ENCODE data around the gene SLC12A3.
"Not testable (repeated sequence)": the region's sequence is repeated elsewhere in the genome, so short reads cannot be mapped to it uniquely, and the experiment has no call there.

Gene SLC12A3

DNA sequence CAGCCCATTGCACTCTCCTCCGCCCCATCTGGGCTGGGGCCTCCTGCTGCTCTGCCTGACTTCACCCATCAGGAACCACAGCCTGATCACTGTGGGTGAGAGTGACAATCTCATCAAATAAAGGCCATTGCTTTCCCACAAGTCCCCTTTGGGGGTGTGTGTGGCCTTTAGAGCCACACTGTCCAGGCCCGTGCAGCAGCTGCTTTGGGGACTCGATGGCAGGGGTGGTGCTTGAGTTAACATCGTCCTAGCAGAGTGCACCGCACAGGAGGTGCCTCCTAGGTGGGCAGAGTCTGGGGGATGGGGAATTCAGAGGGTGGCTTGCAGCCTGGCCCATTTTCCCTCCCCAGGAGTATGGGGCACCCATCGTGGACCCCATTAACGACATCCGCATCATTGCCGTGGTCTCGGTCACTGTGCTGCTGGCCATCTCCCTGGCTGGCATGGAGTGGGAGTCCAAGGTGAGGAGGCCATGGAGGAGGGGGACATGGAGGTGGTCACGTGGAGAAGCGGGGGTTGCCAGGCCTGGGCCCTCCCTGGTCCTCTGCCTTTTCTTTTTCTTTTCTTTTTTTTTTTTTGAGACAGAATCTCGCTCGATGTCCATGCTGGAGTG, 5.4 kb downstream of the SLC12A3 start:
- no peak for DNase-seq

GRCh38 chr16:56871172-56871593, 6.2 kb downstream of the SLC12A3 start:
- DNase-seq, result no peak

DNA sequence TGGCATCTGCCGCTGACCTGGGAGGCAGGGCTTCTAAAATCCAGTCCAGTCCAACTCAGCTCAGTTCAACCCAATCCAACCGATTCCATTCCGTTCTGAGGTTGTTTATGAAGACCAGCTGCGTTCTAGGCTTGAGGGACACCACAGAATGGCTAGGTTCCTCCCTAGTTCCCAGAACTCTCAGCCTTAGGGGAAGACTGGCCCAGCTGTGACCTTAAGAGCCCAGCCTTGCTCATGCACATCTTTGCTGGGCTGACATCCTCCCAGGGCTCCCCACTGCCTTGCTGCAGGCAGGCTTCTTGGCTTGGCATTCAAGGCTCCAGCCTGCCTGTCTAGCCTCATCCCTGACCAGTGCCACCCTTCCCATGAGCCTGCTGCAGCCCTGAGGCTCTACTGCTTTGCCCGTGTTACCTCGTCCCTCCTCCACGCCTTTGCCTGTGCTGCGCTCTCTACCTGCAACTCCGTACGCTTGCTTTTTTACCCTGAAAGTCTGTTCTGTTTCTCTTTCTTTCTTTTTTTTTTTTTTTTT, 7.9 kb downstream of the SLC12A3 start:
- DNase-seq, result no peak

DNA sequence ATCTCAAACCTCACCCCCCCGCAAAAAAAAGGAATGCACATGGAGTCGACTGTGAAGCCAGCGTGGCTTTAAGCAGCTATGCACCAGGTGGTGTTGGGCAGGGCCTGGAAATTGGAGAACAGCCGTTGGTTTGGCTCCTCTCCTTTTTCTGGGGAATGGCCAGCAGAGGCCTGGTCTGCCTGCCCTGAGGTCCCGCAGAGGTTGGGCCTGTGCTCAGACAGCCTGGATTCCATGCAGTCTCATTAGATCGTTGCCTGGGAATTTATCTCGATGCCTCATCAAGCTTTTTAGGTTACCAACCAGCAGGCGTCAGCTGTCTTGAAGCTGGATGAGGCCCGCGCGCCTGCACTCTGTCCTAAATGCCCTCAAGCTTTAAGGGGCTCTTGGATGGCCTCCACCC, 9.8 kb downstream of the SLC12A3 start:
- no peak for DNase-seq

- no peak for DNase-seq
Observed at GRCh38 chr16:56876048-56876447, 11.0 kb downstream of the SLC12A3 start.

DNA sequence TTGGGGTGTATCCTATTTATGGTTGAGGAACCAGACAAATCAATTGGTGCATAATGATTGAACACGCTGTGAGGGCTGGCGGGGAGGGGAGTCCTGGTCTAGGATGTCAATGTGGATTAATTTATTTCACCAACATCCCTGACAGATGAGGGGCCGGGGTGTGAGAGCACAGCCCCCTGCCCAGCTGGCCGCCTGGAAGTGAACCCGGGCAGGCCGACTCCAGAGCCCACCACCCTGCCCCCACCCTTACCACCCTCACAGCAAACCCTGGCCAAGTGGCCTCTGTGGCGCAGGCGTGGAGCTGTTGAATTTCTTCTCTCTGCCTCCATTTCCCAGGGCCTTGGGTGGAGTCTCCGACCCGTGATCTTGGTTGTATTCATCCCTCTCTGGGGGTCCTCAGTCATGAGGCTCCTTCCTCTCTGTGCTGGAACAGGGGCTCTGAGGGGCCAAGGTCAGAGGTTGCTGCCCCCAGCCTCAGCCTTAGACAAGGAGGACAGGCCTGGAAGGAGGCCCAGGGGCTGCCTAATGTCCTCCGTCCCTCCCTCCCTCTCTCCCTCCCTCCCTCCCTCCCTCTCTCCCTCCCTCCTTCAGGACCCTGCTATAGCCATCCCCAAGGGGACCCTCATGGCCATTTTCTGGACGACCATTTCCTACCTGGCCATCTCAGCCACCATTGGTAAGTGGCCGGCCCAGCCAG, 12.6 kb downstream of the SLC12A3 start:
- no peak for DNase-seq

- no peak for DNase-seq
Observed at GRCh38 chr16:56878282-56878854, 13.4 kb downstream of the SLC12A3 start.

DNA sequence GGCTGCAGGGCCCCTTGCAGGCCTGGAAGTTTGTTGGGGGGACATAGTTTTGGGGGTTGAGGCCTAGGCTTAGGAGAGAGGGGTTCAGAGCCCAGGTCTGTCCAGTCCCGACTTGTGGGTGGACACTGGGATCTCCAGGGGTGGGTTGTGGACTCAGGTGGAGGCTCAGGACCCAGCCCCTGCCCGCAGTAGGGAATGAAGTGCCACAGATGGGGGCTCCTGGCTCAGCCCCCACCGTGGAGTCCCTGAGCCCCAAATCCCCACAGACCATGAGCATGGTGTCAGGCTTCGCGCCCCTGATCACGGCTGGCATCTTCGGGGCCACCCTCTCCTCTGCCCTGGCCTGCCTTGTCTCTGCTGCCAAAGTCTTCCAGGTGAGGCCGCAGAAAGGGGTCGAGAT, 14.3 kb downstream of the SLC12A3 start:
- DNase-seq, result no peak

DNA sequence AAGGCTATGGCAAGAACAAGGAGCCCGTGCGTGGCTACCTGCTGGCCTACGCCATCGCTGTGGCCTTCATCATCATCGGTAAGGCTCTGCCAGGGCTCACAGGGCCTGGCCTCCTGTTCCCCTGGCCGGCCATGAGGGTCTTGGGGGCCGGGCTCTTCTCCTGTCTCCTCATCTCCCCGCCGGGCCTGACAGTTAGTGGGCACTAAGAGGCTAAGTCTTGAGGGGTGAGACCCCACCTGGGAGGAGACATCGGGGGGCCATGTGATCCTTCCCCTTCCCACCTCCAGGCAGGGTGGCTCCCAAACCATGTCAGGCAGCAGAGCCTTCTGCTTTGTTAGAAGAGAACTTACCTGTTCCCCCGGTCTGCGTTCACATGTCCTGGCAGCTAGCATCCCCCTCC, 15.2 kb downstream of the SLC12A3 start:
- DNase-seq, result no peak

- no peak for DNase-seq
Observed at GRCh38 chr16:56880685-56881084, 15.7 kb downstream of the SLC12A3 start.

- DNase-seq, result no peak
Observed at GRCh38 chr16:56882077-56882800, 17.2 kb downstream of the SLC12A3 start.

DNA sequence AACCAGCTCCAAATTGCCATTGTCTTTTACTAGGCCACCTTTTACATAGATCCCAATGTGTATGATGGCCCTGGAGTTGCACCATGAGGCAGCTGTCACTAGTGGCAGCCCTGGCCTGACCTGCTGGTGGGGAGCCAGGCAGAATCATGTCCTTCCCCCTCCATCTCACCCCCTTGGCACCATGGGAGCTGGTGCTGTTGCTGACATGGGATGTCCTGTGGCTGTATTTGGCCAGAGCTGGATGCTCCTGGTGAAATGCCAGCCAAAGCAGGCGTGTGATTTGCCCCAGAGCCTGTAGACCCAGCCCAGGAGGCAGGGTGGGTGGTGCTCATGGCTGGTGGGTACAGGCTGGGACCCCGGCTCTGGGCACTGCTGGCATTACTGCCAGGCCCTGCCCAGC, 18.6 kb downstream of the SLC12A3 start:
- DNase-seq, result no peak

DNA sequence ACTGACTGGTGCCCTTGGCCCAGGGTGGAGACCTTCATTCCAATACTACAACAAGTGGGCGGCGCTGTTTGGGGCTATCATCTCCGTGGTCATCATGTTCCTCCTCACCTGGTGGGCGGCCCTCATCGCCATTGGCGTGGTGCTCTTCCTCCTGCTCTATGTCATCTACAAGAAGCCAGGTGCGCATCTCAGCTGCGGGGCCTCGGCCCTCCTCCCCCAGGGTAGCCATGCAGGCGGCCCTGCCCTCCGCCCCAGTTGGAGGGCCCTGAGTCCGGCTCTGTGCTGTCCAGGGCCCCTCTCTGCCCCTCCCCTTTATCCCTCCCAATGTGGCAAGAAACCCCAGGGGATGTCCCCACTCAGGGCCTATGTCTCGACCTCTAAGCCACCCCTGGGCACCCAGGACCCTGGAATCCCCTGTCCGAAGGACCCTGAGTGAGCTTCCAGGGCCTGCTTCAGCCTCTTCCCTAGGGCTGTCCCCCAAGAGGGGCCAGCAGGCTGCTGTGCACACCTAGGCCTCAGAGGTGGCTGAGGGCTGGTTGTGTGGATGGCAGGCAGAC, 19.1 kb downstream of the SLC12A3 start:
- no peak for DNase-seq

DNA sequence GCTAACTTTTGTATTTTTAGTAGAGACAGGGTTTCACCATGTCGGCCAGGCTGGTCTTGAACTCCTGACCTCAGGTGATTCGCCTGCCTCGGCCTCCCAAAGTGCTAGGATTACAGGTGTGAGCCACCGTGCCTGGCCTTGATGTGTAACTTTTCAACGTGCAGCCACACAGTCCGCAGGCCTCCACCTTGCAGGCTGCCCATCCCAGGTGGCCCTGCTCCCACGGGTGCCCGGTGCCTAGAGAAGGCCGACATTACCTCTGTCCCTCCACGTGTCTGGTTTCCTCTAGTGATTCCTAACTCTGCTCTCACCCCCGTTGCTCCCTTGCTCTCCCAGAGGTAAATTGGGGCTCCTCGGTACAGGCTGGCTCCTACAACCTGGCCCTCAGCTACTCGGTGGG, 19.9 kb downstream of the SLC12A3 start:
- not testable (repeated sequence) for DNase-seq

DNA sequence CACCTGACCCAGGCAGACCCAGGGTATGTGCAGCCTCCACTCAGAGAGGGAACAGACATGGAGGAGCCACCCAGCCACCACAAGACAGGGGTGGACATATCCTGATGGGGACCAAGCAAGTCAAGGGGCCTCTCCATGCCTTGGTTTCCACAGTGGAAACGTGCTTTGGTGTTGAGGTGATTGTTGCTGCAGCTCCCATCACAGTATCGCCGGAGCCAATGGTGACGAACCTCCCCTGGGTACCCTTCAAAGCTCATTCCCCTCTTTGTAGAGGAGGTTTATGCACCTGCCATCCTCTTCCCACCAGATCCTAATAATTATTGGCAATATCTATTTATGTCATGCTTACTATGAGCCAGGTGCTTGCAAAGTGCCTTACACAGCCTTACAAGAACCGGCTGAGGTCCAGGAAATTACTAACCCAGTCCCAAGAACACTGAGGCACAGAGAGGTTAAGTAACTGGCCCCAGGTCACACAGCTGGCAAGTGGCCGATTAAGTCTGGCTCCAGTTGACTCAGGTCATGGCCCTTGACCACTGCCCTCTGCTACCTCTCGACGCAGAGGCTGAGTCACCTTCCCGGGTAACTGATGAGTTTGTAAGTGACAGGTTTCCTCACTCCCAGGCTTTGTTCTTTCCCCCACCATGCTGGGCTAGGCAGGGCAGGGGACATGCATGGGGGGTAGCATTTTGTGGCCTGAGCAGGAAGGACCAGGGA, 20.6 kb downstream of the SLC12A3 start:
- no peak for DNase-seq

DNA sequence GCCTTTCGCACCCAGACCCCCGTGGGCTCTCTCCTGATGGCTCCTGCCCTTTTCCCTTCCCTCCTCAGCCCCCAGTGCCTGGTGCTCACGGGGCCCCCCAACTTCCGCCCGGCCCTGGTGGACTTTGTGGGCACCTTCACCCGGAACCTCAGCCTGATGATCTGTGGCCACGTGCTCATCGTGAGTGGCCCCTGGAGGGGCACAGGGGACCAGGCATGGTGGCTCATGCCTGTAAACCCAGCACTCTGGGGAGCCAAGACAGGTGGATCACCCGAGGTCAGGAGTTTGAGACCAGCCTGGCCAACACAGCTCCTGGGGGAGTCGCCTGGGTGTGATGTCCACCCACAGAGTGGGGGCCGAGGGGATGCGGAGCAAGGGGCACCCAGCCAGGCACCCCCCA, 21.3 kb downstream of the SLC12A3 start:
- DNase-seq, result no peak

DNA sequence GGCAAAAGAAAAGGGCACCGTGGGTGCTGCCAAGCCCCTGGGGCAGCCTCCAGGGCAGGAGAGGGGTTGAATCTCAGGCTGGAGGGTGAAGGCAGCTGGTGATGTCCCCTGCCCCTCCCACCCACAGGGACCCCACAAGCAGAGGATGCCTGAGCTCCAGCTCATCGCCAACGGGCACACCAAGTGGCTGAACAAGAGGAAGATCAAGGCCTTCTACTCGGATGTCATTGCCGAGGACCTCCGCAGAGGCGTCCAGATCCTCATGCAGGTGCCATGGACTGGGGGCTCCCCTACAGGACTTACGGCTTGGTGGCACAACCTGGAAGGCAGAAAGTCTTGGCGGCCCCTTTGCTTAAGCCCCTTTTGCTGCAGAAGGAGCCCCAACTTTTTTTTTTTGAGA, 21.8 kb downstream of the SLC12A3 start:
- no peak for DNase-seq

- no peak for DNase-seq
Observed at GRCh38 chr16:56888806-56889205, 23.8 kb downstream of the SLC12A3 start.

- no peak for DNase-seq
Observed at GRCh38 chr16:56889206-56889605, 24.2 kb downstream of the SLC12A3 start.

DNA sequence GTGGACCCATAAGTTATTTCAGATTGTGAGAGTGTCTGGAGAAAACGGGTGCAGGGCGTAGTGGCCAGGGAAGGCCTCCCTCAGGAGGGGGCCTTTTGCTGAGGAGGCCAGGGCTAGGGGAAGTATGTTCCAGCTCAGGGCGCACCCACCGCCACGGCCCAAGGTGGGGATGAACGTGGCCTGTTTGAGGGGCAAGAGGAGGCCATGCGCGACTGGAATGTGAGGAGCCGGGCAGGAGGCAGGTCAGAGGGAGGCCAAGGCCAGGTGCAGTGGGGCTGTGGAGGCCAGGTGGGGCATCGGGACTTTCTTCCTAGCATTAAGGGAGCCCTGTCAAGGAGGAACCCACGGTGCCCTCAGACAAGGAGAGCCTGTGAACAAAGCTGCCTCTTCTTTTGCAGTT, 26.7 kb downstream of the SLC12A3 start:
- no peak for DNase-seq

DNA sequence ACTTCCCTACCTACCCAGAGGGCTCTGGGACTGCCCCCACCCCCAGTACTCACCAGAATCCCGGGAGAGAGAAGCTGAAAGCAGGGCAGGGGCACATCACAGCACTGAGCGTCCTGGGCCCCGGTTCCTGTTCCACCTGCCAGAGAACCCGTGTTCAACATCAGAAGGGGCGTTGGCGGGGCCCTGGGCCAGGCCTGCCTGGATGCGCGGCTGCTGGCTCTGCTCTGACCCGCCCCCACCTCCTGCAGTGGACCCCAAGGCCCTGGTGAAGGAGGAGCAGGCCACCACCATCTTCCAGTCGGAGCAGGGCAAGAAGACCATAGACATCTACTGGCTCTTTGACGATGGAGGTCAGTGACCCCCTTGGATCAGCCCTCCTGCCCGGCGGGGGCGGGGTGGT, 27.7 kb downstream of the SLC12A3 start:
- no peak for DNase-seq

DNA sequence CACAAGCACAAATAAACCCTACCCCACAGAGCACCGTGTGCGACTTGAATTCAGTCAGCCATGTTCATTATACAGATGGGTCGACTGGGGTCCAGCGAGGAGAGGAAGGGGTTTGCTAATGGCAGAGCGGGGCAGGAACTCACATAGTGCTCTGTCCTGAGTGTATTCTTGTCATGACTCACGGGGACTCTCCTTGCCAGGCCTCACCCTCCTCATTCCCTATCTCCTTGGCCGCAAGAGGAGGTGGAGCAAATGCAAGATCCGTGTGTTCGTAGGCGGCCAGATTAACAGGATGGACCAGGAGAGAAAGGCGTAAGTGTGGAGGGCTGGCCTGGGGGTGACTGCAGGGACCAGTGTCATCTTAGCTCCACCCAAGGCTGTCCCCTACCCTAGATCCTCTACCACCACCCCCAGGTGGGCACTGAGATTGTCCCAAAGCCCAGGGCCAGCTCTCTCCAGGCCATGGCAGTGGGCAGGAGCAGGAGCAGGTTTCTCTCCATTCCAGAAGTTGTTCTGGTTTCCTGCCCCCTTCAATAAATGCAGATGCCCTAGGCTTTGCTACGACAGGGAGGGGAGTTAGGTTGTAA, 29.4 kb downstream of the SLC12A3 start:
- DNase-seq, result no peak

All from activated CD4-positive, alpha-beta T cell treated with anti-CD3 and anti-CD28 coated beads for 4 hours (primary cell).